Measurements from ENCODE around the gene CLGN.

CLGN gene

GRCh38 chr4:140363558-140363957, 63.9 kb downstream of the CLGN start:
- no peak for DNase-seq (ENCODE audit: extremely low read depth, low read depth)
- H3K4me3 ChIP-seq (replicated peaks; ENCODE audit: low read depth, low read length): no peak overlapping the region
- TF ChIP-seq CTCF (IDR thresholded peaks at IDR 0.05; ENCODE audit: low read depth, low read length, missing control alignments): no peak

- no peak for TF ChIP-seq CTCF (IDR thresholded peaks at IDR 0.05; ENCODE audit: low read depth, low read length, missing control alignments)
- DNase-seq (ENCODE audit: extremely low read depth, low read depth): no peak
- H3K4me3 ChIP-seq (replicated peaks; ENCODE audit: low read depth, low read length): no peak overlapping the region
Observed at GRCh38 chr4:140363051-140363450, 64.4 kb downstream of the CLGN start.

GRCh38 chr4:140361099-140361498, 66.3 kb downstream of the CLGN start:
- no peak for TF ChIP-seq CTCF (IDR thresholded peaks at IDR 0.05; ENCODE audit: low read depth, low read length, missing control alignments)
- no peak overlapping the region for H3K4me3 ChIP-seq (replicated peaks; ENCODE audit: low read depth, low read length)
- DNase-seq (ENCODE audit: extremely low read depth, low read depth): no peak

GRCh38 chr4:140359562-140360427, 67.7 kb downstream of the CLGN start:
- TF ChIP-seq CTCF (IDR thresholded peaks at IDR 0.05; ENCODE audit: low read depth, low read length, missing control alignments): peak; percentile 85
- peak; percentile 61 for DNase-seq (ENCODE audit: extremely low read depth, low read depth)
- no peak overlapping the region for H3K4me3 ChIP-seq (replicated peaks; ENCODE audit: low read depth, low read length)

GRCh38 chr4:140358281-140358680, 69.2 kb downstream of the CLGN start:
- DNase-seq (ENCODE audit: extremely low read depth, low read depth): no peak
- no peak overlapping the region for H3K4me3 ChIP-seq (replicated peaks; ENCODE audit: low read depth, low read length)
- no peak for TF ChIP-seq CTCF (IDR thresholded peaks at IDR 0.05; ENCODE audit: low read depth, low read length, missing control alignments)

GRCh38 chr4:140357868-140358267, 69.6 kb downstream of the CLGN start:
- no peak for TF ChIP-seq CTCF (IDR thresholded peaks at IDR 0.05; ENCODE audit: low read depth, low read length, missing control alignments)
- no peak overlapping the region for H3K4me3 ChIP-seq (replicated peaks; ENCODE audit: low read depth, low read length)
- DNase-seq (ENCODE audit: extremely low read depth, low read depth): no peak
